ENCODE data around the gene NCOA5. TPM values are rescaled to one million over a fixed set of nuclear protein-coding genes. Genes with fewer than 3 reads are reported as not detected.

The NCOA5 gene
- total RNA-seq, 1 experiment from 2014 or later: 26.9 TPM

DNA sequence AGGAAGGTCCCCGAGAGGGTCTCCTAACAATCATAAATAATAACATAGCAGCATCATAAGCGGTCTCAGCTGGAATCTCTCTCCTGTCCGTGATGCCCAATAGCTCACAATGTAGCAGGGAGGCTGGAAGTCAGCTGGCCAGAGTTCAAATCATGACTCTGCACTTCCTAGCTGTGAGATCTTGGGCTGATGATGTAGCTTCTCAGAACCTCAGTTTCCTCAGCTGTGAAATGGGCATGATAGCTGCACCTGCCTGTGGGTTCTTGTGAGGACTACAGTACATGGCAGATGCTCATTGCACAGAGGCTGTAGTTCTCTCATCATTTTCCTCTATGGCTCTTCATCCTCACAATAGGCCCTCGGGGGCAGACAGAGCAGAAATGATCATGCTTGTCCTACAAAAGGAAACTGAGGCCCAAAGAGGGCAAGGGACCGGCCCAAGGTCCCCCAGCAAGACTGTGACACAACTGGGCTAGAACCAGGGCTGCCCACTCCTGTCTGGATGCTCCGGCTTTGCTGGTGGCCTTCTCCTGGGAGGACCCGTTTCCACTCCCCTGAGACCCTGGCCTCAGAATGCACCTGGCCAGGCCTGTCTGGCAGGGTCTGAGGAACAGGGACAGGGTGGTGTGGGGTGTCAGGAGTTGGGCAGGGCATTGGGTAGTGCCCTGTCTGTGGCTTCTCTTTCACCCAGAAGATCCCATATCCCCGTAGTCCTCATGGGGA, 43.0 kb downstream of the NCOA5 start:
- intact Hi-C loops (cut with micrococcal nuclease): no loop called here
- CTCF ChIA-PET: no interaction called here

DNA sequence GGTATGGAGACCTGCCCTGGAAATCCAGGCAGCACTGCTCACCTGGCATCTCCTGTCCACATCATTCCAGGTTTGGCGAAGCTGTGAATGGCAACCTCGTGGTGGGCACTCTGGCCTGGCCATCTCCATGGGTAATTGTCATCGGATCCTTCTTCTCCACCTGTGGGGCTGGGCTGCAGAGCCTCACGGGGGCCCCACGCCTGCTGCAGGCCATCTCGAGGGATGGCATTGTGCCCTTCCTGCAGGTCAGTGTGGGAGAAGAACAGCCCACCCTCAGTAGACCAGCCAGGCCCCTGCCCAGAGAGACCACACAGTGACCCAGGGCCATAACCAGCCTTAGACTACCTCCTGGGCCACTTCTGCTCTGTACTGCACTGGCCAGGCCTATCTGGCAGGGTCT, 44.9 kb downstream of the NCOA5 start:
- intact Hi-C loops (cut with micrococcal nuclease): no loop called here
- Histone ChIP-seq H3K9ac (ENCODE audit: low read length) (no peak overlapping the region), H3K4me3 (ENCODE audit: low read length) (no peak overlapping the region), H3K27me3 (ENCODE audit: low read length) (peaks cover 58% of the 10 kb centered on the region), H3F3A (ENCODE audit: low read length, unreplicated experiment) (no peaks in the 10 kb centered on the region), H3K9me3 (ENCODE audit: low read length) (no peaks in the 10 kb centered on the region), H3K4me1 (ENCODE audit: insufficient read depth, low read length) (no peaks in the 10 kb centered on the region), H3K4me2 (ENCODE audit: low read length) (no peak overlapping the region), H3K36me3 (ENCODE audit: low read depth, low read length) (no peaks in the 10 kb centered on the region), H3K79me2 (ENCODE audit: low read length) (no peaks in the 10 kb centered on the region), H3K9me2 (replicated peaks; ENCODE audit: low read length) (no peaks in the 10 kb centered on the region), H2AFZ (ENCODE audit: low read length) (no peak overlapping the region), H4K20me1 (ENCODE audit: low read length) (no peaks in the 10 kb centered on the region), H3K27ac (ENCODE audit: low read length) (no peak overlapping the region)
- TF ChIP-seq, protein P1, sequence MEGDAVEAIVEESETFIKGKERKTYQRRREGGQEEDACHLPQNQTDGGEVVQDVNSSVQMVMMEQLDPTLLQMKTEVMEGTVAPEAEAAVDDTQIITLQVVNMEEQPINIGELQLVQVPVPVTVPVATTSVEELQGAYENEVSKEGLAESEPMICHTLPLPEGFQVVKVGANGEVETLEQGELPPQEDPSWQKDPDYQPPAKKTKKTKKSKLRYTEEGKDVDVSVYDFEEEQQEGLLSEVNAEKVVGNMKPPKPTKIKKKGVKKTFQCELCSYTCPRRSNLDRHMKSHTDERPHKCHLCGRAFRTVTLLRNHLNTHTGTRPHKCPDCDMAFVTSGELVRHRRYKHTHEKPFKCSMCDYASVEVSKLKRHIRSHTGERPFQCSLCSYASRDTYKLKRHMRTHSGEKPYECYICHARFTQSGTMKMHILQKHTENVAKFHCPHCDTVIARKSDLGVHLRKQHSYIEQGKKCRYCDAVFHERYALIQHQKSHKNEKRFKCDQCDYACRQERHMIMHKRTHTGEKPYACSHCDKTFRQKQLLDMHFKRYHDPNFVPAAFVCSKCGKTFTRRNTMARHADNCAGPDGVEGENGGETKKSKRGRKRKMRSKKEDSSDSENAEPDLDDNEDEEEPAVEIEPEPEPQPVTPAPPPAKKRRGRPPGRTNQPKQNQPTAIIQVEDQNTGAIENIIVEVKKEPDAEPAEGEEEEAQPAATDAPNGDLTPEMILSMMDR (conservative IDR thresholded peaks at IDR 0.05; ENCODE audit: low read depth, low read length): no peak
- no peak for TF ChIP-seq EZH2phosphoT487 (IDR thresholded peaks at IDR 0.05; ENCODE audit: borderline replicate concordance, low read length)
- TF ChIP-seq EZH2 (IDR thresholded peaks at IDR 0.05; ENCODE audit: low read length, unreplicated experiment): no peak
- ChIA-PET POLR2A (ENCODE audit: unreplicated experiment) (no interaction called here), CTCF (no interaction called here)
- ATAC-seq: no peak
- BruUV-seq (replicated peaks): no TSS peak
- DNase-seq: no peak

More for the DNA sequence above, 43.0 kb downstream of the NCOA5 start:
- DNase-seq: no peak
- no peak for TF ChIP-seq EZH2phosphoT487 (IDR thresholded peaks at IDR 0.05; ENCODE audit: borderline replicate concordance, low read length)
- TF ChIP-seq, protein P1 (conservative IDR thresholded peaks at IDR 0.05; ENCODE audit: low read depth, low read length): no peak
- no peak for TF ChIP-seq EZH2 (IDR thresholded peaks at IDR 0.05; ENCODE audit: low read length, unreplicated experiment)
- Histone ChIP-seq H3K9ac (ENCODE audit: low read length) (no peak overlapping the region), H3K27ac (ENCODE audit: low read length) (no peak overlapping the region), H3K4me1 (ENCODE audit: insufficient read depth, low read length) (no peaks in the 10 kb centered on the region), H3F3A (ENCODE audit: low read length, unreplicated experiment) (no peaks in the 10 kb centered on the region), H3K36me3 (ENCODE audit: low read depth, low read length) (no peaks in the 10 kb centered on the region), H3K9me2 (replicated peaks; ENCODE audit: low read length) (no peaks in the 10 kb centered on the region), H3K79me2 (ENCODE audit: low read length) (no peaks in the 10 kb centered on the region), H3K9me3 (ENCODE audit: low read length) (no peaks in the 10 kb centered on the region), H3K27me3 (ENCODE audit: low read length) (peaks cover 60% of the 10 kb centered on the region), H2AFZ (ENCODE audit: low read length) (no peak overlapping the region), H3K4me2 (ENCODE audit: low read length) (no peak overlapping the region), H4K20me1 (ENCODE audit: low read length) (no peaks in the 10 kb centered on the region), H3K4me3 (ENCODE audit: low read length) (no peak overlapping the region)
- ATAC-seq: no peak
- POLR2A ChIA-PET (ENCODE audit: unreplicated experiment): no interaction called here
- no TSS peak for BruUV-seq (replicated peaks)

DNA sequence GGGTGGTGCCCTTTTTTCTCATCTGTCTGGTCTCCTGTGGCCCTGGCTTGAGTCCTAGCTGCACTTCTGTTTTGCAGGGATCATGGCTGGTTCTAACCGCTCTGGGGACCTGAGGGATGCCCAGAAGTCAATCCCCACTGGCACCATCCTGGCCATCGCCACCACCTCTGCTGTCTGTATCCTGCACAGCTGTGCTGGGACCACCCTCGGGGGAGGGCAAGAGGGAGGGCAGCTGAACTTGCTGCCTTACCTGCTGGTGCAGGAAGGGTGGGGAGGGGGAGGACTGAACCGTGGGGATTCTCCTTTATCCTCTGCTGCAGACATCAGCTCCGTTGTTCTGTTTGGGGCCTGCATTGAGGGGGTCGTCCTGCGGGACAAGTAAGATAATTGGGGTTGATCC, 46.2 kb downstream of the NCOA5 start:
- H3K36me3 ChIP-seq (ENCODE audit: low read depth, low read length): no peaks in the 10 kb centered on the region
- no peak overlapping the region for H3K9ac ChIP-seq (ENCODE audit: low read length)
- ATAC-seq: no peak
- H3K9me2 ChIP-seq (replicated peaks; ENCODE audit: low read length): no peaks in the 10 kb centered on the region
- H3K4me3 ChIP-seq (ENCODE audit: low read length): no peak overlapping the region
- DNase-seq: no peak
- TF ChIP-seq, protein P1 (conservative IDR thresholded peaks at IDR 0.05; ENCODE audit: low read depth, low read length): no peak
- TF ChIP-seq EZH2 (IDR thresholded peaks at IDR 0.05; ENCODE audit: low read length, unreplicated experiment): no peak
- TF ChIP-seq EZH2phosphoT487 (IDR thresholded peaks at IDR 0.05; ENCODE audit: borderline replicate concordance, low read length): no peak
- H4K20me1 ChIP-seq (ENCODE audit: low read length): no peaks in the 10 kb centered on the region
- no TSS peak for BruUV-seq (replicated peaks)
- no peaks in the 10 kb centered on the region for H3K4me1 ChIP-seq (ENCODE audit: insufficient read depth, low read length)
- H3K27me3 ChIP-seq (ENCODE audit: low read length): peaks cover 57% of the 10 kb centered on the region
- H3F3A ChIP-seq (ENCODE audit: low read length, unreplicated experiment): no peaks in the 10 kb centered on the region
- no peak overlapping the region for H2AFZ ChIP-seq (ENCODE audit: low read length)
- no peaks in the 10 kb centered on the region for H3K9me3 ChIP-seq (ENCODE audit: low read length)
- no peaks in the 10 kb centered on the region for H3K79me2 ChIP-seq (ENCODE audit: low read length)
- ChIA-PET POLR2A (ENCODE audit: unreplicated experiment) (no interaction called here), CTCF (no interaction called here)
- no peak overlapping the region for H3K27ac ChIP-seq (ENCODE audit: low read length)
- intact Hi-C loops (cut with micrococcal nuclease): no loop called here
- no peak overlapping the region for H3K4me2 ChIP-seq (ENCODE audit: low read length)
